ENCODE data around the gene CDSN.

Gene CDSN

GRCh38 chr6:31114970-31115849 lies 5.0 kb downstream of the CDSN start:
- DNase-seq: no peak

- DNase-seq: no peak
These were observed 5.7 kb downstream of the CDSN start, which contains the start of gene PSORS1C1 for GRCh38 chr6:31114541-31114878. TSS of gene PSORS1C1 (plus strand) at chr6:31114800. CDS start at chr6:31129633, 14,833 bp downstream.

GRCh38 chr6:31113861-31114540 lies 6.2 kb downstream of the CDSN start:
- no peak for DNase-seq

- no peak for DNase-seq
These were observed 7.8 kb downstream of the CDSN start, which contains the start of gene C6orf15 for GRCh38 chr6:31112478-31112877. TSS of gene C6orf15 (minus strand) at chr6:31112575. CDS start at chr6:31112555, 20 bp downstream.

GRCh38 chr6:31111712-31112111 lies 8.5 kb downstream of the CDSN start:
- DNase-seq: no peak

- no peak for DNase-seq
These were observed 9.2 kb downstream of the CDSN start for GRCh38 chr6:31110825-31111582.

DNA sequence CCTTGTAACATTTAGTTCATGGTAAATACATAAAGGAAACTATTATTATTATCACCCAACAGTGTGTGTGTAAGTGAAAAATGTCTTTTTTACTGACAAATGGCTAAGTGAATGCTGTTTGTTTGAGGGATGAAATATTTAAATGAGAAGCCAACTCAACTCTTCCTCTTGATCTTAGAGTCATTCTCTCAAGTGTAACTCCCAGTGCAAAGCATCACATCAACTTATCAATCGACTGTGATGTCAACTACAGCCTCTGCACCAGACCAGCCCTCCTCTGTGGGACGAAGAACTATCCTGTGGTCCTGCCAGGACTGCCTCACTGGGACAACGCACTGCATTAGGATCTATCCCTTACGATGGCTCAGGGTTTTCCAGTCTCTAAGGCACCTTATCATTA lies 13.2 kb downstream of the CDSN start:
- no peak for DNase-seq

- DNase-seq: no peak
These were observed 17.1 kb downstream of the CDSN start for GRCh38 chr6:31103136-31103535.

DNA sequence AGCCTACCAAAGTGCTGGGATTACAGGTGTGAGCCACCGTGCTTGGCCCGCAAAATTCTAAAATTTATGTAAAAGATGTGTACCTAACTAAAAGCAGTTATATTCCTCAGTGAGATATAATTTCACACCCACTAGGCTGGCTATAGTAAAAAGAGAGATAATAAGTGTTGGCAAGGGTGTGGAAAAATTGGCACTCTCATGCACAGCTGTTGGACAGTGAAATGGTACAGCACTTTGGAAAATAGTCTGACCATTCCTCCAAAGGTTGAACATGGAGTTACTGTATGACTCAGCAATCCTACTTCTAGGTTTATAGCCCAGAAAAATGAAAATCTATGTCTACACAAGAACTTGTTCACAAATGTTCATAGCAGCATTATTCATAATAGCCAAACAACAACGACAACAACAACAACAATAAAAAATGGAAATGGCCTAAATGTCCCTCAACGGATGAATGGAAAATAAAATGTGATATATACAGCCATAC lies 21.8 kb downstream of the CDSN start:
- DNase-seq: no peak

GRCh38 chr6:31096656-31097055 lies 23.6 kb downstream of the CDSN start:
- no peak for DNase-seq

DNA sequence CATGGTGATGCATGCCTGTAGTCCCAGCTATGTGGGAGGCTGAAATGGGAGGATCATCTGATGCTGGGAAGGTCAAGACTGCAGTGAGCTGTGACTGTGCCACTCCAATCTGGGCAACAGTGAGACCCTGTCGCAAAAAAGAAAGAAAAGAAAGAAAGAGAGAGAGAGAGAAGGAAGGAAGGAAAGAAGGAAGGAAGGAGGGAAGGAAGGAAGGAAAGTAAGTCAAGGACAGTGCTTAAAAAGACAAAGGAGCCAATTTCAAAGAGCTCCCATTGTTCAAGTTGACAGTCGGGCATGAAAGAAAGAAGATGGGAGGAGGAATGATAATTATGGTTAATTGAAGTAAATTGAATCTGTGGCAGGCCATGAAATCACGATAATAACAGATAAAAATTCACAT lies 24.0 kb downstream of the CDSN start:
- DNase-seq: no peak

DNA sequence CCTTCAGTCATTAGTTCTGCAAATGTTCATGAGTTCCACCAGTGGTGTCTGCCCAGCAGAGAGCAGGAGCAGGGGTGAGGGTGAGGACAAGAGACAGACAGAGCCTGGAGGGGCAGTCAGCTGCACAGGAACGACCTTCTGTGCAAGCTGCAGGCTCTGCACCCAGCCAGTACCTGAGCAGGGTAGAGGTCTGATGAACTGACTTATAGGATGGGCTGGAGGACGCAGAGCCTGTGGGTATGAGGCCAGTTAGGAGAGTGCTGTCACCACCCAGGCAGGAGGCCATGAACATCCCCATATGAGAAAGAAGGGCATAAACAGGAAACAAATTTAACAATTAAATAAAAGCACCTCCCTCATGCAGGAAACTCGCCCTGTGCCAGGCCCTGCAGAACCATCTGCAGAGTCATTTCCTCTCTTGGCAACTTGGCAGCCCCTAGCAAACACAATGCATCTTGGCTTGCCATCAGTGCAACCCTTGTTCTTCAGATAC lies 25.8 kb downstream of the CDSN start:
- peak in 2 of 5 donors; percentile 19 to 85 for DNase-seq

DNA sequence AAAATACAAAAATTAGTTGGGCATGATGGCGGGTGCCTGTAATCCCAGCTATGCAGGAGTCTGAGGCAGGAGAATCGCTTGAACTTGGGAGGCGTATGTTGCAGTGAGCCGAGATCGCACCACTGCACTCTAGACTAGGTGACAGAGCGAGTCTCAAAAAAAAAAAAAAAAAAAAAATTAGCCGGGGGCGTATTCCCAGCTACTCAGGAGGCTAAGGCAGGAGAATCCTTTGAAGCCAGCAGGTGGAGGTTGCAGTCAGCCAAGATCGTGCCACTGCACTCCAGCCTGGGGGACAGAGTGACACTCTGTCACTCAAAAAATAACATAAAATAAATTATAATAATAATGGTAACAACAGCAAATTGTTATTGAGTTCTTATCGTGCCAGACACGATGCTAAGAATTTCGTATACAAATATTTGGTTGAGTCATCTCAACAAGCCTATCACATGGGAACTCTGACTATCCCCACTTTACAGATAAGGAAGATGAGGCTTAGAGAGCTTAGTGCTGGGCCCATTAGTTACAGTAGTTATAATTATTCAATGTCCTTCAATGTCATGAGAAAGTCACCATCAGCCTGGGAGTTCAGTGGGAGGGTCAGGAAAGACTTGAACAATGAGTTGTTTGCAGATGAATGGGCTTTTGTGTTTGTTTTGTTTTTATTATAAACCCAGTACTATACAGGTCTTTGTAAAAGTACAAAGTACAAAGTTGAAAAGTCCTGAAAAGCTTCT lies 27.3 kb downstream of the CDSN start:
- no peak for DNase-seq

DNA sequence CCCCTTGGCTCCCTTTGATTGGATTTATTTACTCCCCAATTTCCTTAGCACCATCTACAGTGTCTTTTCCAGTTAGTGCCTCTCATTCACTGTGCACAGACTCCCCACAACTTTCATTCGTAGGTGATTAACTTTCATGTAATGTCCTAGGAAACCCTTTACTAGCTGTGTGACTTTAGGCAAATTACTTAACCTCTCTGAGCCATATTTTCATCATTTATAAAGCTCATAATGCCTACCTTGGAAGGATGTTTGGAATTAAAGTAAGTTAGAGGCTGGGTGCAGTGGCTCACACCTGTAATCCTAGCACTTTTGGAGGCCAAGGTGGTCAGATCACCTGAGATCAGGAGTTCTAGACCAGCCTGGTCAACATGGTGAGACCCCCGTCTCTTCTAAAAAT lies 28.0 kb downstream of the CDSN start:
- no peak for DNase-seq

DNA sequence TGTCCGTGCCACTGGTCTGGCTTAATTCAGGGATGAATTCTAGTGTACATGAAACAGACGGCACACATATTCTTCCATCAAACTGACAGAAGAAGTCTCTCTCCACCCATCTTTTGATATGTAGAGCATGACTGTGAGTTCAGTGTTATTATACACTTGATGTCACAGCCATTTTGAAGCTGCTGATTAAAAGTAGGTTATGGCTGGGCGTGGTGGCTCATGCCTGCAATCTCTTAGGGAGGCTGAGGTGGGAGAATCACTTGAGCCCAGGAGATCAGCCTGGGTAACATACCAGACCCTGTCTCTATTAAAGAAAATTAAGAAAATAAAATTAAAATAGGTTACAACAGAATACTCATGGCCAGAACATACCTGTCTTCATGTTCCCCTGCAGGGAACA lies 28.6 kb downstream of the CDSN start:
- DNase-seq: no peak

- no peak for DNase-seq
These were observed 29.3 kb downstream of the CDSN start for GRCh38 chr6:31090973-31091364.

DNA sequence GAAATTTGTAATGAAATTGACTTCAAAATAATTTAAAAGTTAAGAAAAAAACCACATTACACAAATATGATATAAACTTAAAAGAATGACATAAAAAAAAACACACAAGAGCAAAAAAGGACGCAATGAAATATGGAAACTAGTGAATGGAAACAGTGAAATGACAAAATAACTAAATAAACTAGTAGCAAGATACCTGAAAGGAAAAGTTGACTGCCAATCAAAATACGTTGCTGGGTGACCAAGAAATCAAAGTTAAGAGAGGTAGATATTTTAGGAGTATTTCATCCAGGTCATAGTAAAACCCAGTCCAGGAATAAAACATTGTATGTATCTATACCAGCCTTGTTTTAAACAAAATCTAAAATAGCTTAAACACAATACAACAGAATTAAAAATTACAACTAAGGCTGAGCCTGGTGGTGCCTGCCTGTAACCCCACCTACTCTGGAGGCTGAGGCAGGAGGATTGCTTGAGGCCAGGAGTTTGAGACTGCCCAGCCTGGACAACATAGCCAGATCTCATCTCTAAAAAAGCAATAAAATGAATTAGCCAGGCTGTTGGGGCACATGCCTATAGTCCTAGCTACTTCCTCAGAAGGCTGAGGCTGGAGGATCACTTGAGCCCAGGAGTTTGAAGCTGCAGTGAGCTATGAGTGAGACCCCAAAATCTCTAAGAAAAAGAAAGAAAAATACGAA lies 29.8 kb downstream of the CDSN start:
- DNase-seq: no peak

DNA sequence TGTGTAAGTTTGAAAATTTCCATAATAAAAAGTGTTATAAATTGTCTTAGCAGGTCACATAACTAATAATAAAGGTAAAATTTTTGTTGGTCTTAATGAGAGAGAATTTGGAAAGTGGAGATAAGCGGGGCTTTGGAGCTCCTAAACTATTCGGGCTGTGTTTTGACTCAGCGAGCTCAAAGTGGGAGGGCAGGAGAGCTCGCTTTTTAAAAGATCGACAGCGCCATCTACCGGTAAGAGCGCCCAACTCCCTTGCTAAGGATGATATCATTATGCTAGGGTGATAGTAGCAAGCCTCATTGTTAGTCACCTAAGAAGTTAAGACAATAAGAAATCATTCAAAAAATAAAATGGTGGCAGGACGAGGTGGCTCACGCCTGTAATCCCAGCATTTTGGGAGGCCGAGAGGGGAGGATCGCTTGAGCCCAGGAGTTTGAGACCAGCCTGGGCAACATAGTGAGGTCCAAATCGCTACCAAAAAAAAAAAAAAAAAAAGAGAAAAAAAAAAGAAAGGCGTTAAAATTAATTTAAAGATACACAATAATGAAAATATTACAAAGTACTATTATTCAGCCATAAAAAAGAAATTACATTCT lies 32.7 kb downstream of the CDSN start:
- peak; percentile 69 to 91 (median 83) for DNase-seq

GRCh38 chr6:31086788-31087440 lies 33.3 kb downstream of the CDSN start:
- DNase-seq: no peak

DNA sequence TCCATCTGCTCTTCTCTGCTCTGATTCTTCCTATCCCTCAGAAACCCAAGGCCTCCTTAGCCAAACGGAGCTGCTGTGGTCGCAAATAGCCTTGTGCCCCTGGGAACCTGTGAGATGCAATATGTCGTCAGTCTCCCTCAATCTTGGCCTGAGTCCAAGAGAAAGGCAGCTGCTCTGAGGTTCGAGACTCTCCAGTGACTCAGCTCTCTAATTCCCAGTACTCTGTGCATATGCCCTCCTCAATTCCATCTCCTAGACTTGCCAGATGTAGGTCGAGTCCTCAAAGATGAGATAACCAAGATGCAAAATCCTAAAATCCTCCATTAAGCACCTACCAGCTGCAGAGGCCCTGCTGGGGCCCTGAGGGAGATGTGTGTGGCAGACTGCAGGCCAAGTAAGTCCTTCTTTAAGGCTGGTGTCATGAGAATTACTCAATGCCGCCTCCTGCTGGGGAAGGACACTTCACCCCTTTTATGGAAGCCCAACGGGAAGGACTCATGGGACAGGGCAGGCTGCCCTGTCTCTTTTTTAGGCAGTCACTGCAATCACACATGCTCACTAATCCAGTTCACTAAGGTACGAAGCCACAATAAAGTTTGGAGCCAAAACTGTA lies 36.4 kb downstream of the CDSN start:
- peak in 4 of 5 donors; percentile 7 to 54 (median 18) for DNase-seq

Data from T-helper 1 cell (primary cell).